ENCODE results near the gene RNPS1.

The RNPS1 gene, protein sequence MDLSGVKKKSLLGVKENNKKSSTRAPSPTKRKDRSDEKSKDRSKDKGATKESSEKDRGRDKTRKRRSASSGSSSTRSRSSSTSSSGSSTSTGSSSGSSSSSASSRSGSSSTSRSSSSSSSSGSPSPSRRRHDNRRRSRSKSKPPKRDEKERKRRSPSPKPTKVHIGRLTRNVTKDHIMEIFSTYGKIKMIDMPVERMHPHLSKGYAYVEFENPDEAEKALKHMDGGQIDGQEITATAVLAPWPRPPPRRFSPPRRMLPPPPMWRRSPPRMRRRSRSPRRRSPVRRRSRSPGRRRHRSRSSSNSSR

DNA sequence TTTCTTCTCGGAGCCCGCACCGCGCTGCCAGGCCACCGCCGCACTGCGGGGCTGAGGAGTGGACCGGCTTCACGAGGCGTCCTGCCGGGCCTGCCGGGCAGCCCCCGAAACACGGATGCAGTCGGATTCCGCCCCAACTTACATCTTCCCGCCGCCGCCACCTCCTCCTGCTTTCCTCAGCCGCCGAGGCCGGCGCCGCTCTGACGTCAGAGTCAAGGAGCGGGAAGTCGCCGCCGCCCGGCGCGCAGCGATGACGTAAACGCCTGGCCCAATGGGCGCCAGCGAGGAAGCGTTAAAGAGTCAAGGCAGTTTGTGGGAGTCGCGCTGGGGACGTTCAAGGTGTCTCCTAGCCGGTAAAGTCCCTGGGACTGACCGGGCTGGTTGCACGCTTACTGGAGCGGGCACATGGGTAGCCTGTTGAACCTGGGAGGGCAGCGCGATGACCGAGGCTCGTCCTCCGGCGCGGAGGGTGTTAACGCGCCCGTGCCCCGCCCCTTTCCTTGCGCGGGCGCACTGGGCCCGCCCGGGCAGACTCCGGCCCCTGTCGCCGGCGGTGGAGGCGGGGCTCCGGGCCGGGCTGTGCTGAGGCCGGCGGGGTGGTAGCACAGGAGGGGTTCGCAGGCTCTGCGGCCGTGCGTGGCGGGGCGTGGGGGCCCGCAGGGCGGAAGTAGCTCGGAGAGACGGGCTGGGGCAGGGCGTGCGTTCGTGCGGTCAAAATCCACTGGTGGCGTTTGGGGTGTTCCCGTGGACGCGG, at the start of gene RNPS1:
Gene RNPS1, minus strand, starts transcription at position 214 of the 754 bp plus-strand sequence. CDS start 3,483 bp downstream, outside the sequence.
- no peak for TF ChIP-seq EZH2 (IDR thresholded peaks at IDR 0.05; ENCODE audit: borderline replicate concordance, low read depth, low read length, severe bottlenecking)
- TF ChIP-seq, protein P1, sequence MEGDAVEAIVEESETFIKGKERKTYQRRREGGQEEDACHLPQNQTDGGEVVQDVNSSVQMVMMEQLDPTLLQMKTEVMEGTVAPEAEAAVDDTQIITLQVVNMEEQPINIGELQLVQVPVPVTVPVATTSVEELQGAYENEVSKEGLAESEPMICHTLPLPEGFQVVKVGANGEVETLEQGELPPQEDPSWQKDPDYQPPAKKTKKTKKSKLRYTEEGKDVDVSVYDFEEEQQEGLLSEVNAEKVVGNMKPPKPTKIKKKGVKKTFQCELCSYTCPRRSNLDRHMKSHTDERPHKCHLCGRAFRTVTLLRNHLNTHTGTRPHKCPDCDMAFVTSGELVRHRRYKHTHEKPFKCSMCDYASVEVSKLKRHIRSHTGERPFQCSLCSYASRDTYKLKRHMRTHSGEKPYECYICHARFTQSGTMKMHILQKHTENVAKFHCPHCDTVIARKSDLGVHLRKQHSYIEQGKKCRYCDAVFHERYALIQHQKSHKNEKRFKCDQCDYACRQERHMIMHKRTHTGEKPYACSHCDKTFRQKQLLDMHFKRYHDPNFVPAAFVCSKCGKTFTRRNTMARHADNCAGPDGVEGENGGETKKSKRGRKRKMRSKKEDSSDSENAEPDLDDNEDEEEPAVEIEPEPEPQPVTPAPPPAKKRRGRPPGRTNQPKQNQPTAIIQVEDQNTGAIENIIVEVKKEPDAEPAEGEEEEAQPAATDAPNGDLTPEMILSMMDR (IDR thresholded peaks at IDR 0.05; ENCODE audit: borderline replicate concordance, extremely low read depth, low read length, poor library complexity, severe bottlenecking), result no peak

DNA sequence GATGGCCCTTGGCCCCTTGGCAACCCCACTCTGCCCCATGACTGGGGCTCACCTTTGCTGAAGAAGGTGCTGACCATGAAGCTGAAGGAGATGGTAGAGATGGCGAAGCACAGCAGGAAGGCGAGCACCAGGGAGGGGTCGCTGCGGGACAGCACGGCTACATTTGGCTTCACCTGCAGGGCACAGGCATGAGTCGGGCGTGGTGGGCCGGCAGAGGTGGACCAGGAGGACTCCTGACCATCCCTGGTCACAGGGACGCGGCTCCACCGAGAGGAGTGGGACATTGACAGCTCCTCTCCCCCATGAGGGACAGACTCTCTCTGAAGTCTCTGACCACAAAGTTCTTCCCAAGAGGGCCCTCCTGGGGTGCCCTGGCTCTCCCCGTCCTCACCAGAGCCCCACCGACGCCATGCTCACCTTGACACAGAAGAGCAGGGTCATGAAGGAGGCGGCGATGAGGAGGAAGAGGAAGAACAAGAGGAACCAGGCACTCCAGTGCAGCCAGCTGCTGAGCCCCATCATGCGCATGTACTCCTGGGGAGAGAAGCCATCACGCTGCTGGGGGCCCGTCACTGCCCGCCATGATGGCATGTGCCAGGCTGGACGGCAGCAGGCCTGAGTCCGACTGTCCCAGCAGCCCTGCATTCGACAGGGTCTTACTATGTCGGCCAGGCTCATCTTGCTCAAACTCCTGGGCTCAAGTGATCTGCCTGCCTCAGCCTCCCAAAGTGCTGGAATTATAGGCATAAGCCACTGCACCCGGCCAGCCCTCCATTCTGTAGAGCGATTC, 49.5 kb upstream of the RNPS1 start:
- Histone ChIP-seq H3K27me3 (ENCODE audit: insufficient read depth, low read length, poor library complexity) (no peaks in the 10 kb centered on the region), H3K4me1 (ENCODE audit: insufficient read depth, low read length) (no peaks in the 10 kb centered on the region), H3K4me3 (ENCODE audit: low read depth in 1 of 2, low read length in 2 of 2) (no peak overlapping the region), H3K9me3 (ENCODE audit: insufficient read depth, low read length, severe bottlenecking) (no peaks in the 10 kb centered on the region), H3K4me2 (ENCODE audit: insufficient read depth, low read length) (no peak overlapping the region), H3K79me2 (ENCODE audit: insufficient read depth, low read length) (no peaks in the 10 kb centered on the region), H3K27ac (ENCODE audit: low read length) (no peak overlapping the region), H3K9ac (ENCODE audit: low read depth, low read length) (no peak overlapping the region), H3K36me3 (ENCODE audit: insufficient read depth, low read length) (no peaks in the 10 kb centered on the region), H2AFZ (ENCODE audit: low read depth, low read length) (no peak overlapping the region), H4K20me1 (ENCODE audit: insufficient read depth, low read length) (no peaks in the 10 kb centered on the region)
- no peak for TF ChIP-seq EZH2 (IDR thresholded peaks at IDR 0.05; ENCODE audit: borderline replicate concordance, low read depth, low read length, severe bottlenecking)
- TF ChIP-seq, protein P1 (IDR thresholded peaks at IDR 0.05; ENCODE audit: borderline replicate concordance, extremely low read depth, low read length, poor library complexity, severe bottlenecking), result no peak
- ATAC-seq (ENCODE audit: insufficient read depth, low read depth) (no peak), DNase-seq (no peak)

More for the DNA sequence above, at the start of gene RNPS1:
- DNase-seq (peak; percentile 97), ATAC-seq (ENCODE audit: insufficient read depth, low read depth) (peak; percentile 83)
- H3K4me2 ChIP-seq (ENCODE audit: insufficient read depth, low read length), result peak within 1 kb of the TSS; percentile 79
- no peaks in the 10 kb centered on the region for H3K27me3 ChIP-seq (ENCODE audit: insufficient read depth, low read length, poor library complexity)
- peak within 1 kb of the TSS; percentile 61 to 85 for H3K4me3 ChIP-seq (ENCODE audit: low read depth in 1 of 2, low read length in 2 of 2)
- peak within 1 kb of the TSS; percentile 98 for H2AFZ ChIP-seq (ENCODE audit: low read depth, low read length)
- H3K27ac ChIP-seq (ENCODE audit: low read length), result peak within 1 kb of the TSS; percentile 98
- no peaks in the 10 kb centered on the region for H3K9me3 ChIP-seq (ENCODE audit: insufficient read depth, low read length, severe bottlenecking)
- H3K79me2 ChIP-seq (ENCODE audit: insufficient read depth, low read length), result peaks cover 65% of the 10 kb centered on the region
- H3K9ac ChIP-seq (ENCODE audit: low read depth, low read length), result peak within 1 kb of the TSS; percentile 91
- peaks cover 37% of the 10 kb centered on the region for H3K36me3 ChIP-seq (ENCODE audit: insufficient read depth, low read length)
- peaks cover 66% of the 10 kb centered on the region for H4K20me1 ChIP-seq (ENCODE audit: insufficient read depth, low read length)
- H3K4me1 ChIP-seq (ENCODE audit: insufficient read depth, low read length), result peaks cover 40% of the 10 kb centered on the region

- Histone ChIP-seq H3K4me1 (ENCODE audit: insufficient read depth, low read length) (no peaks in the 10 kb centered on the region), H3K9ac (ENCODE audit: low read depth, low read length) (no peak overlapping the region), H2AFZ (ENCODE audit: low read depth, low read length) (no peak overlapping the region), H3K36me3 (ENCODE audit: insufficient read depth, low read length) (no peaks in the 10 kb centered on the region), H4K20me1 (ENCODE audit: insufficient read depth, low read length) (no peaks in the 10 kb centered on the region), H3K27me3 (ENCODE audit: insufficient read depth, low read length, poor library complexity) (no peaks in the 10 kb centered on the region), H3K79me2 (ENCODE audit: insufficient read depth, low read length) (no peaks in the 10 kb centered on the region), H3K4me3 (ENCODE audit: low read depth in 1 of 2, low read length in 2 of 2) (no peak overlapping the region), H3K27ac (ENCODE audit: low read length) (no peak overlapping the region), H3K4me2 (ENCODE audit: insufficient read depth, low read length) (no peak overlapping the region), H3K9me3 (ENCODE audit: insufficient read depth, low read length, severe bottlenecking) (no peaks in the 10 kb centered on the region)
- no peak for ATAC-seq (ENCODE audit: insufficient read depth, low read depth)
- no peak for DNase-seq
- no peak for TF ChIP-seq EZH2 (IDR thresholded peaks at IDR 0.05; ENCODE audit: borderline replicate concordance, low read depth, low read length, severe bottlenecking)
- TF ChIP-seq, protein P1 (IDR thresholded peaks at IDR 0.05; ENCODE audit: borderline replicate concordance, extremely low read depth, low read length, poor library complexity, severe bottlenecking), result no peak
Observed at GRCh38 chr16:2308089-2308962, 40.4 kb upstream of the RNPS1 start.

Measured in DND-41 (cell line).